GM19239 (cell line): Measurements from ENCODE around the gene IRAK2.
A peak's percentile ranks its signal among the peaks of the same experiment; 100 is the strongest.
"Not testable (repeated sequence)": the region's sequence is repeated elsewhere in the genome, so short reads cannot be mapped to it uniquely, and the experiment has no call there.

ENCODE experiments used
- DNase-seq: peaks from one replicate; pipeline ENCODE4 v3.0.0; 2011; ENCODE audit warnings: low spot score; ENCODE audit not compliant: insufficient read length
- FAIRE-seq: peaks from 2 replicates; lab custom pipeline; 2011; peaks lifted over from hg19 to GRCh38; lab: Jason Lieb, UNC

The IRAK2 gene, protein sequence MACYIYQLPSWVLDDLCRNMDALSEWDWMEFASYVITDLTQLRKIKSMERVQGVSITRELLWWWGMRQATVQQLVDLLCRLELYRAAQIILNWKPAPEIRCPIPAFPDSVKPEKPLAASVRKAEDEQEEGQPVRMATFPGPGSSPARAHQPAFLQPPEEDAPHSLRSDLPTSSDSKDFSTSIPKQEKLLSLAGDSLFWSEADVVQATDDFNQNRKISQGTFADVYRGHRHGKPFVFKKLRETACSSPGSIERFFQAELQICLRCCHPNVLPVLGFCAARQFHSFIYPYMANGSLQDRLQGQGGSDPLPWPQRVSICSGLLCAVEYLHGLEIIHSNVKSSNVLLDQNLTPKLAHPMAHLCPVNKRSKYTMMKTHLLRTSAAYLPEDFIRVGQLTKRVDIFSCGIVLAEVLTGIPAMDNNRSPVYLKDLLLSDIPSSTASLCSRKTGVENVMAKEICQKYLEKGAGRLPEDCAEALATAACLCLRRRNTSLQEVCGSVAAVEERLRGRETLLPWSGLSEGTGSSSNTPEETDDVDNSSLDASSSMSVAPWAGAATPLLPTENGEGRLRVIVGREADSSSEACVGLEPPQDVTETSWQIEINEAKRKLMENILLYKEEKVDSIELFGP

DNA sequence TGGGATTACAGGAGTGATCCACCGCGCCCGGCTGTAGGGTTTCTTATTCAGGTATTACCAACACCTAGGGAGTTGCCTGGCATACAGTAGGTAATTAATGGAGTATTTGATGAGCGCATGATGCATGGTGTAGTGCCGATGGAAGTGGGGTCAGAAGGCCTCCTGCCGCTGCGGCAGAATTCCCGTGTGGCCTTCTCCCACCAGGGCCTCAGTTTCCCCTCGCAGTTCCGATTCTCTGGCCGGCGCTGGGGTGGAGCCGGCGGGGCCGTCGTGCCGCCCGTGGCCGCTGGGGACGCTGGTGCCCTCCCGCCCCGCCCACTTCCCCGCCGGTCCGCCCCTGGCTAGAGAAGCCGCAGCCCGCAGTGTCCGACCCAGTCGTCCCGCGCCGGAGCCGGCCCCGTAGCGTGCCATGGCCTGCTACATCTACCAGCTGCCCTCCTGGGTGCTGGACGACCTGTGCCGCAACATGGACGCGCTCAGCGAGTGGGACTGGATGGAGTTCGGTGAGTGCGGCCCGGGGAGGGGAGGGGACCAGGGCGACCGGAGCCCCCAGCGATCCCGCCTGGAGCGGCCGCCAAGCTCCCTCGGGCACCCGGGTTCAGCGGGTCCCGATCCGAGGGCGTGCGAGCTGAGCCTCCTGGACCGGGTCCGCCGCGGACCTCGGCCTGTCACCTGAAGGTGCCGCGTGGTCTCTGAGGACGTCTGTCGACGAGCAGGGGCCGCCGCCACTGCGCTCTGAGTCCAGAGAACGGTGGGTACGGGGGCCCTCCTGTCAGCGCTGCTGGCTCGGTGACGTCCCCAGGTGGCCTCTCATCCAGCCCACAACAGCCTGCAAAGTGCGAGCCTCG, at the start of gene IRAK2:
TSS of gene IRAK2 (plus strand) at position 374 of the 848 bp plus-strand sequence. CDS start at position 410, 36 bp downstream.
- peak; percentile 73 for DNase-seq
- FAIRE-seq: no peak

DNA sequence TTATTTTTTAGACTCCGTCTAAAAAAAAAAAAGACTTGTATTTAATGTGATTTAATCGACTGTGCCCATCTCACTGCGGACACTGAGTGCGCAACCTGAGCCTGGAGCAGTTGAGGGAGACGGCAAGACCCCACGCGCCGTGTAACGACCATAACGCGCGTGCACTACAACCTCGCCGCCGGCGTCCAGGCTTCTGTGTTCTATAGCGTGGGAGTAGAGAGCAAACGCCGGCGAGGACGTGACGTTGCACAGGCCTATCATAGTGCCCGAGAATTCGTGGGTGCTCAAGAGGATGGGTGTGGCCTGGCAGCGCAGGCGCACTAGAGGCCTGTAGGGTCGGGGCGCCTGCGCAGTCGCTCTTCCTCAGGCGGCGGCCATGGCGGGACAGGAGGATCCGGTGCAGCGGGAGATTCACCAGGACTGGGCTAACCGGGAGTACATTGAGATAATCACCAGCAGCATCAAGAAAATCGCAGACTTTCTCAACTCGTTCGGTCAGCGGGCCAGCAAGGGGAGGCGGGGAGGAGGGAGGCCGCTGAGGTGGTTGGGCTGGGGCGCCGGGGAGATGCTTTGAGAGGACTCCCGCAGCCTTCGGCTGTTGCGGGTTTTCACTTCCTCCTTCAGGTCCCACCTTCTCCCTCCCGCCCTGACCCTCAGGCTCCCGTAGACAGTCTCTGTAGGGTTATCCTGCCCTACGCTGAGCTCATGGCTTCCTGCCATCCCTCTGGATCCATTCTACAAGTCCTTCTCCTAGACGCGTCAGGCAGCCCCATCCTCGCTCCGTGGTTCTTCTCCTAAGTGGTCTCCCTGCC, 49.2 kb upstream of the IRAK2 start, which contains the start of gene BRK1:
TSS of gene BRK1 (plus strand) at position 350 of the 812 bp plus-strand sequence. CDS start at position 377, 27 bp downstream.
- FAIRE-seq: peak; percentile 98

DNA sequence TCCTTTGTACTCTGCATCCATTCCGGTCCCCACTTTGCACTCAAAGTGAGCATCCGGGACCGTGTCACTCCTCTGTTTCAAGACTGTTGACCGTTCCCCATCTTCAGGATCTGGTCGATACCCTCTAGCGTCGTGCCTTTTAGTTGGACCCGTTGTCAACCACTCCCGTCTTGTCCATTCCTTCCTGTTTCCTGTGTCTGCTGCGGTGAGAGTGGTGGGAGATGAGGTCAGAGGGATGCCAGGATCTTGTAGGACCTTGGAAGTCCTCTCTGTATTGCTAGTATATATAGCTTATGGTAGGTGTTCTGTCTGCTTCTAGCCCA, 48.6 kb upstream of the IRAK2 start:
- FAIRE-seq (no peak), DNase-seq (no peak)

More for the DNA sequence above, 49.2 kb upstream of the IRAK2 start, which contains the start of gene BRK1:
- peak; percentile 96 for DNase-seq

DNA sequence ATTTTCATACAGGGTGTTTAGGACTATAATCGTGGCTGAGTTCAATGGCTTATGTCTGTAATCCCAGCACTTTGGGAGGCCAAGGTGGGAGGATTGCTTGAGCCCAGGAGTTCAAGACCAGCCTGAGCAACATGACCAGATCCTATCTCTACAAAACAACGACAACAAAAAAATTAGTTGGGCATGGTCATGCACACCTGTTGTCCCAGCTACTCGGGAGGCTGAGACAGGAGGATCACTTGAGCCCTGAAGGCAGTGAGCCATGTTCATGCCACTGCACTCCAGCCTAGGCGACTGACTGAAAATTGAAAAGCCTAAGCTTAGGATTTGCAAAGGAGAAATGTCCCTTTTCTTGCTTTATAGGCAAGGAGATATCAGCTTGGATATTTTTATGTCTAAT, 47.8 kb upstream of the IRAK2 start:
- FAIRE-seq (no peak), DNase-seq (no peak)

DNA sequence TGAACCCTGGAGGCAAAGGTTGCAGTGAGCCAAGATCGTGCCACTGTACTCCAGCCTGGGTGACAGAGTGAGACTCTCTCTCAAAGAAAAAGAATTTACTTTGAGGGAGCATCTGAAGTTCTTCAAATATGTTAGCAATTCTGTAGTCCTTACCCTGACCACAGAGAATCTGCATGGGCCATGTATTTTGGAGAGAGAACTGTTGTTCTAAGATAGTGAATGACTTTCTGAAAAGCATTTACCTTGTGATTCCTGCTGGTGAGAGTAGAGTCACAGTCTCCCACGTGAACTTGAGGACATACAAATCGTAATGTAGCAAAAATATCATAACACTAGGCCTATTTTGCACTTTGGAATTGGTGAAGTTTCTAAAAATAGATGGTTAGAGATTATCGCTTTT, 45.3 kb upstream of the IRAK2 start:
- DNase-seq (no peak), FAIRE-seq (no peak)

DNA sequence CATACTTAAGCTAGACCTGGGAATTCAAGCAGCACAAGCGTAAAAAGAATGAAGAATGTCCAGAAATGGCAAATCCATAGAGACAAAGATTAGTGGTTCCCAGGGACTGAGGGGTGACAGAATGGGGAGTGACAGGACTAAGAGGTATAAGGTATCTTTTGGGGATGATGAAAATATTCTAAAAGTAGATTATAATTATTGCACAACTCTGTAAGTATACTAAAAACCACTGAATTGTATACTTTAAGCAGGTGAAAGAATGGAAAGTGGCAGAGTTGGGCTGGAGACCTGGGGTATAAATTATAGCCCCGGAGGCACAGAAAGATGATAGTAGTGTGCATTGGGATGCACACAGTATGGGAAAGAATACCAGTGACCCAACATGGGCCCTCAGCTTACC, 43.7 kb upstream of the IRAK2 start:
- FAIRE-seq (no peak), DNase-seq (no peak)

DNA sequence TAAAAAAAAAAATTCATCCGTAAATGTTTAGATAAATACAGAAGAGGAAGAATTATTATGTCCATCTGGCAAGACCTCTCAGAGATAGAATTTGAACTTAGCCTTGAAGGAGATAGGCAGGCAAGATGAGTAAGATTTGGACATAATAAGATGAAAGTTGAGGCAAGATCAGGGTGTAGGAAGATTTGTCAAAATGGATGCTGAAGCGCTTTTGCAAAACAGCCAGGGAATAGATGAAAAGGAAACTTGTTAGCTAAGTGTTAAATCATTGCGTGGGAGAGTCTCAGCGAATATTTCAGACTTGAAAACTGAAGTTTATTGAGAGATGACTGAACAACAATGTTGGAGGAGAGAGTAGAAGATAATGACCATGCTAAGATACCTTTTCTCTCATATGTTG, 42.0 kb upstream of the IRAK2 start:
- FAIRE-seq (no peak), DNase-seq (no peak)

DNA sequence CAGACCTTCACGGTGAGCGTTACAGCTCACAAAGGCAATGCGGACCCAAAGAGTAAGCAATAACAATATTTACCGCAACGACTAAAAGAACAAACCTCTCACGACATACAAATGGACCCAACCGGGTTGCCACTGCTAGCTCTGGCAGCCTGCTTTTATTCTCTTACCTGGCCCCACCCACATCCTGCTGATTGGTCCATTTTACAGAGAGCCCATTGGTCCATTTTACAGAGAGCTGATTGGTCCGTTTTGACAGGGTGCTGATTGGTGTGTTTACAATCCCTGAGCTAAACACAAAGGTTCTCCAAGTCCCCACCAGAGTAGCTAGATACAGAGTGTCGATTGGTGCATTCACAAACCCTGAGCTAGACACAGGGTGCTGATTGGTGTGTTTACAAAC, 28.8 kb upstream of the IRAK2 start:
- not testable (repeated sequence) for DNase-seq, FAIRE-seq

DNA sequence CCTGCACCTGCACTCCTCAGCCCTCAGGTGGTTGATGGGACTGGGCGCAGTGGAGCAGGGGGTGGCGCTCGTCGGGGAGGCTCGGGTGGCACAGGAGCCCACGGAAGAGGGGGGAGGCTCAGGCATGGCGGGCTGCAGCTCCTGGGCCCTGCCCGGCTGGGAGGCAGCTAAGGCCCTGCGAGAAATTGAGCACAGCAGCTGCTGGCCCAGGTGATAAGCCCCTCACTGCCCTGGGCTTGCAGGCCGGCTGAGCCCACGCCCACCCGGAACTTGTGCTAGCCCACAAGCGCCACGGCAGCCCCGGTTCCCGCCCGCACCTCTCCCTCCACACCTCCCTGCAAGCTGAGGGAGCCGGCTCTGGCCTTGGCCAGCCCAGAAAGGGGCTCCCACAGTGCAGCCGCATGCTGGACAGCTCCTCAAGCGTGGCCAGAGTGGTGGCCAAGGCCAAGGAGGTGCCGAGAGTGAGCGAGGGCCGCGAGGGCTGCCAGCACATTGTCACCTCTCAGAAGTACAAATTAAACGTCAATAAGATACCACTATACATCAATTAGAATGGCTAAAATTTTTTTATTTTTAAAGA, 28.2 kb upstream of the IRAK2 start:
- DNase-seq (no peak), FAIRE-seq (no peak)

DNA sequence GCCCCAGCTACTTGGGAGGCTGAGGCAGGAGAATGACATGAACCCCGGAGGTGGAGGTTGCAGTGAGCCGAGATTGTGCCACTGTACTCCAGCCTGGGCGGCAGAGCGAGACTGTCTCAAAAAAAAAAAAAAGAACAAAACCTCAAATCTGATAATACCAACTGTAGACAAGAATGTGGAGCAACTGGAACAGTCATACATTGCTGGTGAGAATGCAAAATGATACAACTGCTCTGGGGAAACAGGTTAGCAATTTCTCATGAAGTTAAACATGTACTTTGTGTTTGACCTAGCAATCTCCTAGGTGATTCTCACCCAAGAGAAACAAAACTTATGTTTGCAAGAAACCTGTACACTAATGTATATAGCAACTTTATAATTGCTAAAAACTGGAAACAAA, 27.5 kb upstream of the IRAK2 start:
- FAIRE-seq (no peak), DNase-seq (no peak)

DNA sequence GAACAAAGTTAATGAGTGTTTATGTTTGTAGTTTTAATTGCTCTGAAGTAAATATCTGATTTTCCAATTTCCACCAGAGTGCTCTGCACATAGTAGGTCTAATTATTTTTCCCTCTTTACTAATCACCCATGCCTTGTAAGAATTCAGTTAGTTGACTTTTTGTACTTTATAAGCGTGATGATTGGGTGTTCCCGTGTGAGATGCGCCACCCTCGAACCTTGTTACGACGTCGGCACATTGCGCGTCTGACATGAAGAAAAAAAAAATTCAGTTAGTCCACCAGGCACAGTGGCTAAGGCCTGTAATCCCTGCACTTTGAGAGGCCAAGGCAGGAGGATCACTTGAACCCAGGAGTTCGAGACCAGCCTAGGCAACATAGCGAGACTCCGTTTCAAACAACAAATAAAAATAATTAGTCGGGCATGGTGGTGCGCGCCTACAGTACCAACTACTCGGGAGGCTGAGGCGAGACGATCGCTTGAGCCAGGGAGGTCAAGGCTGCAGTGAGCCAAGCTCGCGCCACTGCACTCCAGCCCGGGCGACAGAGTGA, 23.6 kb upstream of the IRAK2 start:
- DNase-seq (no peak), FAIRE-seq (no peak)

DNA sequence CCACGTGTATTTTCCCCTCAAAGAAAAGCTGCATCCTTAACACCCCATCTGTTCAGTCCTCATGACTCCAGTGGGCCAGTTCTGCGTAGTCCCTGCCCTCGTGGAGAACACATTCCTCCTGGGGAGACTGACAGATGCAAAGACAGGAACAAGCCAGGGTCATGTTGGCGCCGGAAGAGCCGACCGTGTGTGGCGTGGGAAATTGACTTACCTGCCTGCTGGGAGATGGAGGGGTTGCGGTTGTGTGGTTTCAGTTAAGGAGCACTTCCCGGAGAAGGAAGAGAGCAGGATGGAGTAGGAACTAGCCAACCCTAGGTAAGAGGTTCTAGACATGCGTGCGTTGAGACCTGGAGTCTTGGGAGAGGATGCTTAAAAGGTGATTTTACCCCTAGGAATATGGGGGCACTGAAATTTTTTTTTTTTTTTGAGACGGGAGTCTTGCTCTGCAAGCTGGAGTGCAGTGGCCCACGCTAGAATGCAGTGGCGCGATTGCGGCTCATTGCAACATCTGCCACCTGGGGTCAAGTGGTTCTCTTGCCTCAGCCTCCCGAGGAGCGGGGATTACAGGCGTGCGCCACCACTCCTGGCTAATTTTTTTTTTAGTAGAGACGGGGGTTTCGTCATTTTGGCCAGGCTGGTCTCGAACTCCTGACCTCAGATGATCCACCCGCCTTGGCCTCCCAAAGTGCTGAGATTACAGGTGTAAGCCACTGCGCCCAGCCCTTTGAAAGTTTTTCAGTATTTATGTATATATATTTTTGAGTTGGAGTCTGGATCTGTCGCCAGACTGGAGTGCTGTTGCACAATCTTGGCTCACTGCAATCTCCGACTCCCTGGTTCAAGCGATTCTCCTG, 21.8 kb upstream of the IRAK2 start:
- no peak for FAIRE-seq
- DNase-seq: no peak

DNA sequence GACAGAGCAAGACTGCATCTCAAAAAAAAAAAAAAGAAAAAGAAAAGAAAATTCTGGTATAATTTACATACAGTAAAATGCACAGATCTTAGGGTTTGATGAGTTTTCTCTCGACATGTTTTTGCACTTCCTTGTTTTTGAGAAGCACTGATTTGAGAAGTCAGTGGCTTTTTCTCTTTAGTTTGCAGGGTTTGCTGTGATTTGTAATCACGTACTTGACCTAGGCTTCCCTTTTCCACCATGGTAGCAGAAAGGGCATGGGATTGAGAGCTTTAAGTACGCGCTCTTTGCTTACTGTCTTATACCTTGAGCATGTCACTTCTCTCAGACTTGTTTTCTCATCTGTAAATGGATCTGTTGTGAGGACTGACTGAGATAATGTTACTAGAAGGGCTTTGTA, 19.0 kb upstream of the IRAK2 start:
- FAIRE-seq: no peak
- no peak for DNase-seq

DNA sequence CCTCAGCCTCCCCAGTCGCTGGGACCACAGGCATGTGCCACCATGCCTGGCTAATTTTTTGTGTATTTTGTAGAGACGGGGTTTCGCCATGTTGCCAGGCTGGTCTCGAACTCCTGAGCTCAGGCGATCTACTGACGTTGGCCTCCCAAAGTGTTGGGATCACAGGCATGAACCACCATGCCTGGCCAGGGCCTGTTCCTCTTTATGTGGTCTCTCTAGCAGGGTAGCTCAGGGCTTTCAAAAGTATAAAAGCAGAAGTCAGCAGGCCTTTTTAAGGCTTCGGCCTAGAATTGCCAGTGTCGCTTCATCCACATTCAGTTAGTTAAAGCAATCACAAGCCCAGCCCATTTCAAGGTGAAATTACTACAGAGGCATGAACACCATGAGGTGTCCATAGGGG, 15.5 kb upstream of the IRAK2 start:
- DNase-seq: no peak
- no peak for FAIRE-seq

DNA sequence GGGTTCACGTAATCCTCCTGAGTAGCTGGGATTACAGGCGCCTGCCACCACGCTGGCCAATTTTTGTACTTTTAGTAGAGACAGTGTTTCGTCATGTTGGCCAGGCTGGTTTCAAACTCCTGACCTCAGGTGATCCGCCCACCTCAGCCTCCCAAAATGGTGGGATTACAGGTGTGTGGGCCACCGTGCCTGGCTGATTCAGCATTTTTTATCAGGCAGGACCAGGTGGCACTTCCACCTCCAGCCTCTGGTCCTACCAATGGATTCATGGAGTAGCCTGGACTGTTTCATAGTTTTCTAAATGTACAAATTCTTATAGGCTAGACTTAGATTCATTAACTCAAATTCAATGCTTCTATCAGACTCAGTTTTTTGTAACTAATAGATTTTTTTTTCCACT, 13.7 kb upstream of the IRAK2 start:
- FAIRE-seq: no peak
- no peak for DNase-seq

DNA sequence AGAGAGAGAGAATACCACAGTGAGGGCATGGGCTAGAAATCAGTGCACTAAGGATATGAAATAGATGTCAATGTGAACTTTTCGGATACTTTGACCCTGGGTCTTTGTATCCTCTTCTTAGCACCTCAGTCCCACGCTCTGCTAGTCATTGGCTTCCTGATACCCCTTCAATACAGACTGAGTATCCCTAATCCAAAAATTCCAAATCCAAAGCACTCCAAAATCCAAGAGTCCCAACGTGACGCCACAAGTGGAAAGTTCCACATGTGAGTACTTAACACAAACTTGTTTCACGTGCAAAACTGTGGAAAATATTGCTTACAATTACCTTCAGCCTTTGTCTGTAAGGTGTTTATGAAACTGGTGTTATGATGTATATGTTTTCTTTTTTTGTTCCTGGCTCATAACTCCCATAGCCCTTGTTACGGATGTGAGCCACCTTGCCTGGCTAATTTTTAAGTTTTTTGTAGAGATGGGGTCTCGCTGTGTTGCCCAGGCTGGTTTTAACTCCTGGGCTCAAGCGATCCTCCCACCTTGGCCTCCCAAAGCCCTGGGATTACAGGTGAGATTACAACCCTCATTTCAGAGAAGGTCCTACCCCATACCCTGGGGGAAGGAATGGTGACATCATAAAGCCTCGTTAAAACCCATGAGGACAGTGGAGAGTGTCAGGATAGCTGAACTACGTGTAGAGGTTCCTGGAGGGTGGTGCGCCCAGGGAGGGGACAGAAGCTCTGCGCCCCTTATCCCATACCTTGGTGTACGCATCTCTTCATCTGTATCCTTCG, 10.2 kb upstream of the IRAK2 start:
- FAIRE-seq: no peak
- no peak for DNase-seq

DNA sequence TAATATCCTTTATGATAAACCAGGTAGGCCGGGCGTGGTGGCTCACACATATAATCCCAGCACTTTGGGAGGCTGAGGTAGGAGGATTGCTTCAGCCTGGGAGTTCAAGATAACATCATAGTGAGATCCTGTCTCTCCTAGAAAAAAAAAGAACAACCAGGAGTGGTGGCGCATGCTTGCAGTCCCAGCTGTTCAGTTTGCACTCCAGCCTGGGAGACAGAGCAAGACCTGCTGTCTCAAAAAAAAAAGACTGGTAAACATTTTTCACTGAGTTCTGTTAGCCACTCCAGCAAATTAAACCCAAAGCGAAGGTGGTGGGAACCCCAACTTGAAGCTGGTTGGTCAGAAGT, 9.6 kb upstream of the IRAK2 start:
- FAIRE-seq (no peak), DNase-seq (no peak)

DNA sequence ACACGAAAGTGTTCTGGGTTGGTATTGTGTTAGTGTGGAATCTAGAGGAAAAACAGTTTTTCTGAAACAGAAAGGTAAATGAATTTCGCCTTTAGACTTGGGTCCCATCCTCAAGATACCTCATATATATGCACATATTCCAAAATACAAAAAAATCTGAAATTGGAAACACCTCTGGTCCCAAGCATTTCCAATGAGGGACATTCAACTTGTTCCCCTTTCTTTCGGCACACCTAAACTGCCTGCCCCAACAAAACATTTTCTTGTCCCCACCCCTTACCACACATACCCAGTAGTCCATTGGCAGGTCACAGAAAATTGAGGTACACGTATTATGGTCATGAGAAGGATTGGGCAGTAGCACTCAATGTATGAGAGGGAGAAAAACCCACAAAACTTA, 9.1 kb upstream of the IRAK2 start:
- FAIRE-seq (no peak), DNase-seq (no peak)
